ACC112 (cell line): ENCODE measurements around the gene RTL10.

Experiments used
- H2AFZ ChIP-seq: fragments of 200-600 bp; sonication (generic); one replicate; pipeline ENCODE4 v1.6.0; 2017; ENCODE audit warnings: antibody characterized with exemption, low read length; ENCODE audit not compliant: unreplicated experiment
- H3K27ac ChIP-seq: fragments of 200-600 bp; sonication (generic); 2 replicates; pipeline ENCODE4 v1.5.1; 2014; ENCODE audit warnings: low read depth, mild to moderate bottlenecking, antibody characterized with exemption, low read length, moderate library complexity
- H3K27me3 ChIP-seq: fragments of 200-600 bp; sonication (generic); 2 replicates; pipeline ENCODE4 v1.6.1; 2014; ENCODE audit warnings: mild to moderate bottlenecking, antibody characterized with exemption, low read length, moderate library complexity, mixed read lengths; ENCODE audit not compliant: insufficient read depth
- H3K36me3 ChIP-seq: fragments of 200-600 bp; sonication (generic); 2 replicates; pipeline ENCODE4 v1.6.1; 2016; ENCODE audit warnings: mild to moderate bottlenecking, antibody characterized with exemption, low read length, moderate library complexity, mixed read lengths; ENCODE audit not compliant: insufficient read depth
- H3K4me1 ChIP-seq: fragments of 200-600 bp; sonication (generic); one replicate; pipeline ENCODE4 v1.6.1; 2016; ENCODE audit warnings: low read length, mixed read lengths; ENCODE audit not compliant: insufficient read depth, unreplicated experiment, control insufficient read depth
- H3K4me3 ChIP-seq: fragments of 200-600 bp; sonication (generic); 2 replicates; pipeline ENCODE4 v1.5.1; 2014; ENCODE audit warnings: mild to moderate bottlenecking, low read depth, low read length
- H3K79me2 ChIP-seq: fragments of 200-600 bp; sonication (generic); one replicate; pipeline ENCODE4 v1.6.0; 2016; ENCODE audit warnings: low read length; ENCODE audit not compliant: control insufficient read depth, unreplicated experiment, insufficient read depth

The RTL10 gene

GRCh38 chr22:19824926-19825339 is 29.7 kb downstream of the RTL10 start:
- Histone ChIP-seq H3K4me1 (no peaks in the 10 kb centered on the region), H3K27me3 (no peaks in the 10 kb centered on the region), H3K36me3 (no peaks in the 10 kb centered on the region), H3K79me2 (no peaks in the 10 kb centered on the region), H3K4me3 (no peak overlapping the region), H2AFZ (no peak overlapping the region), H3K27ac (no peak overlapping the region)

GRCh38 chr22:19824212-19824925 is 30.3 kb downstream of the RTL10 start:
- Histone ChIP-seq H3K4me3 (no peak overlapping the region), H3K79me2 (no peaks in the 10 kb centered on the region), H3K36me3 (no peaks in the 10 kb centered on the region), H3K4me1 (no peaks in the 10 kb centered on the region), H3K27ac (no peak overlapping the region), H2AFZ (no peak overlapping the region), H3K27me3 (no peaks in the 10 kb centered on the region)

GRCh38 chr22:19823902-19824211 is 30.8 kb downstream of the RTL10 start:
- no peaks in the 10 kb centered on the region for H3K36me3 ChIP-seq
- H2AFZ ChIP-seq, result no peak overlapping the region
- no peaks in the 10 kb centered on the region for H3K79me2 ChIP-seq
- H3K4me1 ChIP-seq, result no peaks in the 10 kb centered on the region
- H3K4me3 ChIP-seq, result no peak overlapping the region
- no peak overlapping the region for H3K27ac ChIP-seq
- H3K27me3 ChIP-seq, result no peaks in the 10 kb centered on the region

- no peaks in the 10 kb centered on the region for H3K36me3 ChIP-seq
- no peak overlapping the region for H2AFZ ChIP-seq
- H3K27ac ChIP-seq, result no peak overlapping the region
- no peaks in the 10 kb centered on the region for H3K27me3 ChIP-seq
- H3K4me3 ChIP-seq, result no peak overlapping the region
- no peaks in the 10 kb centered on the region for H3K79me2 ChIP-seq
- no peaks in the 10 kb centered on the region for H3K4me1 ChIP-seq
Observed at GRCh38 chr22:19823191-19823901, 31.3 kb downstream of the RTL10 start.

- Histone ChIP-seq H3K27ac (no peak overlapping the region), H3K79me2 (no peaks in the 10 kb centered on the region), H3K36me3 (no peaks in the 10 kb centered on the region), H2AFZ (no peak overlapping the region), H3K27me3 (no peaks in the 10 kb centered on the region), H3K4me1 (no peaks in the 10 kb centered on the region), H3K4me3 (no peak overlapping the region)
Observed at GRCh38 chr22:19822301-19823117, 32.2 kb downstream of the RTL10 start.

GRCh38 chr22:19821523-19822300 is 33.0 kb downstream of the RTL10 start:
- no peak overlapping the region for H3K27ac ChIP-seq
- H3K4me3 ChIP-seq, result no peak overlapping the region
- no peaks in the 10 kb centered on the region for H3K27me3 ChIP-seq
- H3K36me3 ChIP-seq, result no peaks in the 10 kb centered on the region
- H3K4me1 ChIP-seq, result no peaks in the 10 kb centered on the region
- no peak overlapping the region for H2AFZ ChIP-seq
- no peaks in the 10 kb centered on the region for H3K79me2 ChIP-seq

- Histone ChIP-seq H3K27ac (no peak overlapping the region), H3K79me2 (no peaks in the 10 kb centered on the region), H3K27me3 (no peaks in the 10 kb centered on the region), H3K4me1 (no peaks in the 10 kb centered on the region), H3K4me3 (no peak overlapping the region), H3K36me3 (no peaks in the 10 kb centered on the region), H2AFZ (no peak overlapping the region)
Observed at GRCh38 chr22:19820880-19821522, 33.7 kb downstream of the RTL10 start.

GRCh38 chr22:19819911-19820879 is 34.5 kb downstream of the RTL10 start:
- Histone ChIP-seq H3K79me2 (no peaks in the 10 kb centered on the region), H3K27ac (no peak overlapping the region), H2AFZ (no peak overlapping the region), H3K4me3 (no peak overlapping the region), H3K36me3 (no peaks in the 10 kb centered on the region), H3K27me3 (no peaks in the 10 kb centered on the region), H3K4me1 (no peaks in the 10 kb centered on the region)

GRCh38 chr22:19819208-19819910 is 35.3 kb downstream of the RTL10 start:
- Histone ChIP-seq H3K27ac (no peak overlapping the region), H3K36me3 (no peaks in the 10 kb centered on the region), H3K4me3 (no peak overlapping the region), H3K79me2 (no peaks in the 10 kb centered on the region), H3K27me3 (no peaks in the 10 kb centered on the region), H2AFZ (no peak overlapping the region), H3K4me1 (no peaks in the 10 kb centered on the region)
